ENCODE data around the gene APPL2.

The APPL2 gene

DNA sequence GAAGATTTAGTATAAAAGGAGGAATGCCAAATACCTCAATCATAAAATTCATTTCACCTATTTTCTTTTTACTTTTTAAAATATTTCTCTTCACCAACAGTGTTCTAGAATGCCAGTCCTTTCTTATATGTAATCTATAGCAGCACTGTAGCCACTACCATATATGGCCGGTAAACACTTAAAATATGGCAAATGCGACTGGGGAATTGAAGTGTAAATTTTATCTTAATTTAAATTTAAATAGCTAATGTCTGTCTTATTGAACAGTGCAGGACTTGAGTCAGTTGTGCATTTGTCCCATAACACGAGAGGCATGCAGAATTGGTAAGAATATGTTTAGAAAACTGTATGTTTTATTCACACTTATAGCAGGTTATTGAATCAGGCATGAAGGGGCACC lies 78.4 kb downstream of the APPL2 start:
- no peaks in the 10 kb centered on the region for H3K27me3 ChIP-seq (replicated peaks)
- H3K36me3 ChIP-seq (replicated peaks) = peaks cover 52% of the 10 kb centered on the region
- TF ChIP-seq, protein P1, sequence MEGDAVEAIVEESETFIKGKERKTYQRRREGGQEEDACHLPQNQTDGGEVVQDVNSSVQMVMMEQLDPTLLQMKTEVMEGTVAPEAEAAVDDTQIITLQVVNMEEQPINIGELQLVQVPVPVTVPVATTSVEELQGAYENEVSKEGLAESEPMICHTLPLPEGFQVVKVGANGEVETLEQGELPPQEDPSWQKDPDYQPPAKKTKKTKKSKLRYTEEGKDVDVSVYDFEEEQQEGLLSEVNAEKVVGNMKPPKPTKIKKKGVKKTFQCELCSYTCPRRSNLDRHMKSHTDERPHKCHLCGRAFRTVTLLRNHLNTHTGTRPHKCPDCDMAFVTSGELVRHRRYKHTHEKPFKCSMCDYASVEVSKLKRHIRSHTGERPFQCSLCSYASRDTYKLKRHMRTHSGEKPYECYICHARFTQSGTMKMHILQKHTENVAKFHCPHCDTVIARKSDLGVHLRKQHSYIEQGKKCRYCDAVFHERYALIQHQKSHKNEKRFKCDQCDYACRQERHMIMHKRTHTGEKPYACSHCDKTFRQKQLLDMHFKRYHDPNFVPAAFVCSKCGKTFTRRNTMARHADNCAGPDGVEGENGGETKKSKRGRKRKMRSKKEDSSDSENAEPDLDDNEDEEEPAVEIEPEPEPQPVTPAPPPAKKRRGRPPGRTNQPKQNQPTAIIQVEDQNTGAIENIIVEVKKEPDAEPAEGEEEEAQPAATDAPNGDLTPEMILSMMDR (IDR thresholded peaks at IDR 0.05; ENCODE audit: low read depth, low read length, missing control alignments) = no peak
- no peak overlapping the region for H3K4me3 ChIP-seq (ENCODE audit: low read depth, low read length)
- DNase-seq = no peak
- H3K27ac ChIP-seq = no peak overlapping the region
- in situ Hi-C loops (cut with HindIII; ENCODE audit: low pct_ligation_motif_present, low sequenced_read_pairs) = no loop called here

DNA sequence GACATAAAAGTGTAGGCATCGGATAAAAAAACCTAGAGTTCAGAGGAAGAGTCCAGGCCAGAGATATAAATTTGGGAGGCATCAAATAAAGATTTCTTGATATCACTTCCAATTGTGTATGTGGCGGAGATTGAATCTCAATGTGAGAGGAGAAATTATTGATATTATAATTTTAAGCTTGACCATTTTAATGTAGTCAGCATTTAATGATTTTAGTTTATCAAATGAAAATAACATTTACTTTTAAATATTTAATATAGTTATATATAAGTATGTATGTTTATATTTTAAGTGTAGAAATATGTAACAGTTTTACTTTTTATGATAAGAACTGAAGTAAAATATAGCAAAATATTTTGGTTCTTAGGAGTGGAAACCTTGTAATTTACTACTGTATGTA lies 79.7 kb downstream of the APPL2 start:
- no peak for DNase-seq
- peaks cover 55% of the 10 kb centered on the region for H3K36me3 ChIP-seq (replicated peaks)
- in situ Hi-C loops (cut with HindIII; ENCODE audit: low pct_ligation_motif_present, low sequenced_read_pairs) = no loop called here
- H3K4me3 ChIP-seq (ENCODE audit: low read depth, low read length) = no peak overlapping the region
- TF ChIP-seq, protein P1 (IDR thresholded peaks at IDR 0.05; ENCODE audit: low read depth, low read length, missing control alignments) = no peak
- H3K27me3 ChIP-seq (replicated peaks) = no peaks in the 10 kb centered on the region
- H3K27ac ChIP-seq = no peak overlapping the region

DNA sequence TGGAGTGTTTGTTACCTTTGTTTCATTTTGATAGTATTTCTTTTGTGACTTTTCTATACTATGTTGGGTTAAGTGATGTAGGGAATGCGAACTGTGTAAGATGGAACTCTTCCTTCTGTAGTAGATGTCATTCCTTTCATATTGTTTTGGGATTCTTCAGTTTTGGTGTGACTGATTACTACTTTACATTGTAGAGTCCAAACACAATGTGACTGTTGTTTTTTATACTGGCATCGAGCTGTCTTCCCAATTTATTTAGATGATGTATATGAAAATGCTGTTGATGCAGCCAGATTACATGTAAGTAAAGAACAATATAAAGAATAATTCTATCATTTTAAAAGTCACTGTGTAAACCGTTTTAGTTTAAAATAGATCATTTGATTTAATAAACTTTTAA lies 93.7 kb downstream of the APPL2 start:
- H3K27me3 ChIP-seq (replicated peaks) = no peaks in the 10 kb centered on the region
- H3K27ac ChIP-seq = no peak overlapping the region
- no peak for DNase-seq
- TF ChIP-seq, protein P1 (IDR thresholded peaks at IDR 0.05; ENCODE audit: low read depth, low read length, missing control alignments) = no peak
- H3K36me3 ChIP-seq (replicated peaks) = peaks cover 61% of the 10 kb centered on the region
- in situ Hi-C loops (cut with HindIII; ENCODE audit: low pct_ligation_motif_present, low sequenced_read_pairs) = no loop called here
- H3K4me3 ChIP-seq (ENCODE audit: low read depth, low read length) = no peak overlapping the region

DNA sequence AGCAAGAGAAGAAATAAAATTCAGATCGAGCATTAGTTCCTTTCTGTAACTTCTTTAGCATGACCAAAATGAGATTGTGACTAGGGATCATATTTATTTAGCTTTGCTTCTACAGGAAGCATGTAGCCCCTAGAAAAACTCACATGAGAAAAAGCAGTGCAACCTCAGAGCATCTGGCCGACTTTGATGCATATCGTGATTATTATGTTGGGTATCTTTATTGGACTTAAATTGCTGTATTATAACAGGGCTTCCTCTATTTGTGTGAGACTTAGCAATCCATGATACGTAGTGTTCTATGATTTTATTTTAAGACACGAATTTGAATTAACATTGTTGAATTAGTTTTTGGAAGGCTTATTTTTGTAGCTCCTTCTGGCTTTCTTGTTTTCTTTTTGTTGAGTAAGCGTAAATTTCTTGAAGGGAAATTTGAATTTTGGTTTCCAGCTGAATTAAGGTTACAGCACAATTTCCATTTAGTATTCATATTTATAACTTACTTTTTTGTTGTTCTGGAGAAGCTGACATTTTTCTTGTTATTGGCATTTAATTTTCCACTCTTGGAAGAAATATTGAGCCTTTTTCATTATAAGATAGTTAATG lies 94.6 kb downstream of the APPL2 start:
- TF ChIP-seq, protein P1 (IDR thresholded peaks at IDR 0.05; ENCODE audit: low read depth, low read length, missing control alignments) = no peak
- Histone ChIP-seq H3K4me3 (ENCODE audit: low read depth, low read length) (no peak overlapping the region), H3K27me3 (replicated peaks) (no peaks in the 10 kb centered on the region), H3K36me3 (replicated peaks) (peaks cover 59% of the 10 kb centered on the region), H3K27ac (no peak overlapping the region)
- DNase-seq = no peak
- in situ Hi-C loops (cut with HindIII; ENCODE audit: low pct_ligation_motif_present, low sequenced_read_pairs) = no loop called here

DNA sequence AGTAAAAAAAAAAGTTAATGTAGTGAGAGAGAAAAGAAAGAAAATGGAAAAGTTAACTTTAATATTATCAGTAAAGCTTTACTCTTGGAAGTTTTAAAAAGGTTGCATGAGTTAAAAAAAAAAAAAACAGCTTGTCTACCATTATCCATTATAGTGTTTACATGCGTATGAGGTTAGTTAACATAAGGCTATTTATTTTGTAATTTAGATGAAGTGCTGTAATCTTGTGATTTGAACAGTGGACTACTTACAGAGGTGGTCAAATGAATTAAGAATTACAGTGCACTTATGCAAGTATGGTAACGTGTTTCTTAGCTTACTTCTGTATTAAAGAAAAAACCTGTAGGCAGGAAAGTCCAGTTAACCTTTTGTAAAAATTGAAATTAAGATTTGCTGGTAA lies 97.7 kb downstream of the APPL2 start:
- Histone ChIP-seq H3K36me3 (replicated peaks) (peaks cover 68% of the 10 kb centered on the region), H3K4me3 (ENCODE audit: low read depth, low read length) (no peak overlapping the region), H3K27me3 (replicated peaks) (no peaks in the 10 kb centered on the region), H3K27ac (no peak overlapping the region)
- in situ Hi-C loops (cut with HindIII; ENCODE audit: low pct_ligation_motif_present, low sequenced_read_pairs) = no loop called here
- DNase-seq = no peak
- TF ChIP-seq, protein P1 (IDR thresholded peaks at IDR 0.05; ENCODE audit: low read depth, low read length, missing control alignments) = no peak

All from brain microvascular endothelial cell (primary cell).